ENCODE measurements around the gene TMEM53. TPM values are rescaled to one million over a fixed set of nuclear protein-coding genes. Genes with fewer than 3 reads are reported as not detected.

TMEM53 gene
- total and polyA plus RNA-seq, 8 donors: 2.4 to 22.8 (median 7.0) TPM

DNA sequence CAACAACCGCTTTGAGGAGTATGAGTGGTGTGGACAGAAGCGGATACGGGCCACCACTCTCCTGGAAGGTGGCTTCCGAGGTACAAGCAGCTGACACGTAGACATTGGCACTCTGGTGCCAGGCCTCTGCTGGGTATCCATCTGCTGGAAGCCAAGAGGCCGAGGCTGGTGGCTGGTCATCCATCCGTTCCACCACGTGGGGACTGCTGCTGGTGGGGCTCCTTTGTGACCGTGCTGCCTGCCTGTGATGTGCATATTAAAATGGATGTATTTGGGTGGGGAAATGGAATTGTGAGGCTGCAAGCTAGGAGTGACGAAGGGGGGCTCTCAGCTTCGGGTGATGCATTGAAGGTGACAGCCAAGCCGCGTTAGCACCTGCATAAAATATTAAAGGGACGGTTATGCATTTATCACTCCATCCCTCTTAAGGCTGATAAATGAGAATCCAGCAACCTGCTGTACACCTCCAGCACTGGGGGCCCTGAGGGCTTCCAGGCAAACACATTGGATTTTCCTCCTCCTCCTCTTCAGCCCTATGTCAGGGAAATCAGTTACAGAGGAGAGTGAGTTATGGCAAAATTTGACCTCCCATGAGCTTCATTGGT, 38.1 kb downstream of the TMEM53 start:
- H3K4me1 ChIP-seq: peaks cover 24 to 66% (median 42%) of the 10 kb centered on the region in 4 donors
- no peaks in the 10 kb centered on the region for H3K27me3 ChIP-seq
- no peak for DNase-seq
- no peak overlapping the region for H3K4me3 ChIP-seq
- TF ChIP-seq POLR2A (IDR thresholded peaks at IDR 0.05) (no peak), CTCF (IDR thresholded peaks at IDR 0.05) (no peak), EP300 (IDR thresholded peaks at IDR 0.05) (no peak), POLR2AphosphoS5 (IDR thresholded peaks at IDR 0.05) (no peak)
- H3K9me3 ChIP-seq: no peaks in the 10 kb centered on the region
- intact Hi-C loops (cut with DNase I; ENCODE audit: low total_unique reads): no loop called here
- H3K27ac ChIP-seq: peak overlapping the region in 1 of 5 donors; percentile 29
- peaks cover 52 to 82% (median 81%) of the 10 kb centered on the region in 4 donors for H3K36me3 ChIP-seq
- WGBS, 5 donors: 87 to 92% (median 91%) methylated on average over 14 of the region's 14 CpGs

DNA sequence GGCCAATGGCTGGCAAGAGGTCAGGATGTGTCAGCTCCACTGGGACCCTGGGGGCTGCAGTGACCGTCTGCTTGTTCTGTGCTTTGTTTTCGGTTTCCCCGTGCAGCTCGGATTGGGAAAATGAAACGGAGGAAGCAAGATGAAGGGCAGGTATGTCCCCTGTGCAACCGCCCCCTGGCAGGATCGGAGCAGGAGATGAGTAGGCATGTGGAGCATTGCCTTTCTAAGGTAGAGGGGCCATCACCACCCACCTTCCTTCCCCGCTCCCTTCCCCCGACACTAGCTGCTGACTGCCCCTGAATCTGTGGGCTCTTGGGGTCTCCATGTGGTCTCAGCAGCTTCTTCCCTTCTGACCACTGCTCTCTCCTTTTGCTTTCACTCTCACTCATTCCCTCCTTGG, 38.8 kb downstream of the TMEM53 start:
- WGBS, 5 donors: 91 to 95% (median 92%) methylated on average over 9 of the region's 9 CpGs
- no peaks in the 10 kb centered on the region for H3K27me3 ChIP-seq
- no peak overlapping the region for H3K27ac ChIP-seq
- no peak overlapping the region for H3K4me3 ChIP-seq
- peaks cover 45 to 75% (median 73%) of the 10 kb centered on the region in 4 donors for H3K36me3 ChIP-seq
- DNase-seq: no peak
- TF ChIP-seq CTCF (IDR thresholded peaks at IDR 0.05): no peak
- TF ChIP-seq POLR2A (IDR thresholded peaks at IDR 0.05): no peak
- no peak for TF ChIP-seq POLR2AphosphoS5 (IDR thresholded peaks at IDR 0.05)
- no peak for TF ChIP-seq EP300 (IDR thresholded peaks at IDR 0.05)
- no peaks in the 10 kb centered on the region for H3K9me3 ChIP-seq
- H3K4me1 ChIP-seq: peaks cover 24 to 66% (median 44%) of the 10 kb centered on the region in 4 donors
- intact Hi-C loops (cut with DNase I; ENCODE audit: low total_unique reads): no loop called here

GRCh38 chr1:44634606-44635189, 39.6 kb downstream of the TMEM53 start:
- intact Hi-C loops (cut with DNase I; ENCODE audit: low total_unique reads): no loop called here
- no peak for DNase-seq
- H3K9me3 ChIP-seq: no peaks in the 10 kb centered on the region
- H3K4me1 ChIP-seq: peaks cover 24 to 66% (median 44%) of the 10 kb centered on the region in 4 donors
- H3K27me3 ChIP-seq: no peaks in the 10 kb centered on the region
- peaks cover 39 to 67% (median 66%) of the 10 kb centered on the region in 4 donors for H3K36me3 ChIP-seq
- H3K27ac ChIP-seq: no peak overlapping the region
- no peak overlapping the region for H3K4me3 ChIP-seq
- WGBS, 5 donors: 88 to 92% (median 92%) methylated on average over 1 to 3 of the region's 3 CpGs
- TF ChIP-seq POLR2AphosphoS5 (IDR thresholded peaks at IDR 0.05) (no peak), EP300 (IDR thresholded peaks at IDR 0.05) (no peak), POLR2A (IDR thresholded peaks at IDR 0.05) (no peak)

GRCh38 chr1:44632598-44632997, 41.7 kb downstream of the TMEM53 start:
- peak overlapping the region; percentile 83 to 95 (median 83) for H3K4me3 ChIP-seq
- TF ChIP-seq POLR2AphosphoS5 (IDR thresholded peaks at IDR 0.05) (no peak), EP300 (IDR thresholded peaks at IDR 0.05) (no peak), CTCF (IDR thresholded peaks at IDR 0.05) (no peak), POLR2A (IDR thresholded peaks at IDR 0.05) (no peak)
- peaks cover 24 to 57% (median 40%) of the 10 kb centered on the region in 4 donors for H3K4me1 ChIP-seq
- WGBS, 5 donors: 8 to 15% (median 11%) methylated on average over 9 of the region's 9 CpGs
- DNase-seq: no peak
- H3K36me3 ChIP-seq: peaks cover 26 to 46% (median 45%) of the 10 kb centered on the region in 4 donors
- intact Hi-C loops (cut with DNase I; ENCODE audit: low total_unique reads): no loop called here
- H3K27ac ChIP-seq: peak overlapping the region; percentile 87 to 96 (median 92)
- no peaks in the 10 kb centered on the region for H3K9me3 ChIP-seq
- no peaks in the 10 kb centered on the region for H3K27me3 ChIP-seq

All from stomach (tissue), 9 donors.